Adrenal gland (tissue), 12 donors: ENCODE data around the gene C6orf89. TPM values are rescaled to one million over a fixed set of nuclear protein-coding genes. Genes with fewer than 3 reads are reported as not detected.

Source experiments
- DNase-seq, 7 donors: peaks; one replicate each; pipeline ENCODE4 v3.0.0-alpha.2; 2019 to 2020
- H3K27ac ChIP-seq, 5 donors: fragments of 200-600 bp; sonication (generic) in 4 of 5; 1 replicate in 3 of 5; 2 replicates in 2 of 5; pipeline versions ENCODE4 v1.5.1 to v1.8.0; 2016 to 2020; ENCODE audit warnings: mild to moderate bottlenecking in 1 of 5
- H3K27me3 ChIP-seq: fragments of 200-600 bp; 2 replicates; pipeline ENCODE4 v1.8.0; 2021
- H3K36me3 ChIP-seq, 2 donors: fragments of 200-600 bp; replicated peaks in 1 of 2; 1 replicate in 1 of 2; 2 replicates in 1 of 2; pipeline versions ENCODE4 v1.5.1 to v1.8.0; 2018 to 2022
- H3K4me1 ChIP-seq, 2 donors: fragments of 200-600 bp; replicated peaks in 1 of 2; 1 replicate in 1 of 2; 2 replicates in 1 of 2; pipeline versions ENCODE4 v1.5.1 to v1.8.0; 2018 to 2021
- H3K4me3 ChIP-seq, 4 donors: fragments of 200-600 bp; sonication (generic) in 3 of 4; one replicate each; pipeline ENCODE4 v1.5.1; 2016 to 2018
- H3K9me3 ChIP-seq, 3 donors: fragments of 200-600 bp; sonication (generic) in 1 of 3; replicated peaks in 1 of 3; 1 replicate in 2 of 3; 2 replicates in 1 of 3; pipeline versions ENCODE4 v1.5.1 to v1.8.0; 2016 to 2021
- CTCF ChIP-seq, 6 experiments: fragments of 450-650 bp in 4 of 6; fragments of 200-600 bp in 2 of 6; sonication (generic) in 1 of 6; IDR thresholded peaks; 1 replicate in 5 of 6; 2 replicates in 1 of 6; pipeline versions ENCODE4 v1.5.1 to v1.8.0; 2016 to 2021; ENCODE audit warnings: antibody characterized with exemption in 6 of 6, mild to moderate bottlenecking in 2 of 6, moderate library complexity in 1 of 6
- POLR2A ChIP-seq, 2 donors: fragments of 450-650 bp; IDR thresholded peaks; one replicate each; pipeline ENCODE4 v1.6.1; 2017; ENCODE audit warnings: antibody characterized with exemption in 2 of 2, mild to moderate bottlenecking in 2 of 2, moderate library complexity in 1 of 2
- WGBS, 4 donors: extraction: QIAGEN DNeasy Blood & Tissue Kit in 2 of 4; methylation state at CpG; one replicate each; pipeline versions ENCODE4 v1.1.5 to v1.1.7; 2013 to 2017; 5-methylcytosine and 5-hydroxymethylcytosine counted together
- intact Hi-C, 2 donors: fragments of 100-400 bp; cut with DNase I; formaldehyde crosslinking; loops; one replicate each; pipeline versions ENCODE4 v1.14.1 to v1.15.0; 2022 to 2023
- polyA plus RNA-seq, 3 donors: library from polyadenylated mRNA; stranded (reverse); fragments of 200-250 nt in 2 of 3; fragments of 350-450 nt in 1 of 3; fragmentation: Illumina TruSeq in 1 of 3; extraction: RNeasy Lipid Tissue Mini Kit (QIAGEN cat#74804) in 1 of 3; gene quantifications; one replicate each; pipeline ENCODE4 v1.2.3, GENCODE V29; 2013 to 2014
- total RNA-seq, 9 donors: library from RNA; depleted of rRNA in 4 of 9; stranded (reverse); fragments of >200 nt in 4 of 9; fragments of 120-200 nt in 1 of 9; fragmentation: NEBNext Ultra II Directional in 1 of 9; extraction: Animal tissue kit (Norgen Biotek cat#: 25700) in 1 of 9; gene quantifications; one replicate each; pipeline versions ENCODE4 v1.1.0 to v1.2.4, GENCODE V29; 2013 to 2023
- donor health status: healthy with polysubstance abuse.
- donor health status: Bipolar disorder and iron deficiency.
- donor health status: DM: yes; HTN: yes; CAD: no.
- donor health status: DM: no; HTN: no; CAD: no.
- donor health status: DM: no; HTN: no; CAD: no.
- donor health status: DM: yes; HTN: yes; CAD: no.

C6orf89 gene
- total and polyA plus RNA-seq, 12 donors: 17.5 to 107 (median 75.7) TPM

DNA sequence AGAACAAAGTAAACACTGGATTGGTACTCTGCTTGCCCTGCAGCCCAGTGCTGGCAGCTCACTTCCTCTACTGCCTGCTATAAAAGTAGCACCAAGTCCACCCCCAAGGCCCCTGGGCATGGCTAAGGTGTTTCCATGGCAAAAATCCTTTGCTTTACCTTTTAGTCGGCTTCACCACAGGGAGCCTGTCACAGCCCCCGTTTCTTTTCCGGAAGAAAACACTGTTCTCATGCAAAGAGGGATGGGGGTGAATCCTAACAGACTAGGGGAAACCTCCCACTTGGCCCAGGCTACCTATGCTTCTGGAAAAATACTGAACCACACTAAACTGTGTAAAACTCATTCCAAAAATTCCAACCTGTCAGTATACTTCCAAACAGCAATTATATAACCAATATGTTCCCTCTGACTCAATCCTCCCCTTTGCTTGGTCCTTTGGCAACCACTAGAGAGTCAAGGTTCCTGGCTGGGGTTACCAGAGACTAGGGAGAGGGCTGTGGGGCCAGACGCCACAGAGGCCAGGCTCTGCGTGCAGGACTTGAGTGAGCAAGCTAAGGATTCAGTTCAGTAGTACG is 27.3 kb upstream of the C6orf89 start:
- Histone ChIP-seq H3K27me3 (no peaks in the 10 kb centered on the region), H3K4me1 (peaks cover 22 to 32% of the 10 kb centered on the region in 2 donors), H3K27ac (peak overlapping the region; percentile 72 to 93 (median 80)), H3K9me3 (no peaks in the 10 kb centered on the region), H3K4me3 (peak overlapping the region in 1 of 4 donors; percentile 27), H3K36me3 (no peaks in the 10 kb centered on the region)
- WGBS, 4 donors: 32 to 41% (median 34%) methylated on average over 3 to 6 of the region's 6 CpGs
- intact Hi-C loops: no loop called here
- DNase-seq: peak; percentile 69 to 90 (median 88)
- TF ChIP-seq POLR2A (IDR thresholded peaks at IDR 0.05): peak in 1 of 2 donors; percentile 75
- TF ChIP-seq CTCF (IDR thresholded peaks at IDR 0.05): no peak

DNA sequence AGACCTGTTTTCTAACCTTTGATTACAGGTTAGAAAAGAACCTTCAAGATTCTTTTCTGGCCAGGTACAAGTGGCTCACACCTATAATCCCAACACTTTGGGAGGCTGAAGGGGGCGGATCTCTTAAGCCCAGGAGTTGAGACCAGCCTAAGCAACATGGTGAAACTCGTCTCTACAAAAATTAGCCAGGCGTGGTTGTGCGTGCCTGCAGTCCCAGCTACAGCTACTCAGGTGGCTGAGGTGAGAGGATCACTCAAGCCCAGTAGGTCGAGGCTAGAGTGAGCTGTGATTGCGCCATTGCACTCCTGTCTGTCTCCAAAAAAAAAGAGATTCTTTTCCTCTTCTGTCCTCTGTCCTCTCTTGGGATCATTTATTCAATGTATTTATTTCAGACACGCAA is 25.6 kb upstream of the C6orf89 start:
- peaks cover 22 to 32% of the 10 kb centered on the region in 2 donors for H3K4me1 ChIP-seq
- no peak overlapping the region for H3K4me3 ChIP-seq
- peak in 2 of 7 donors; percentile 9 to 43 for DNase-seq
- no peak overlapping the region for H3K27ac ChIP-seq
- H3K36me3 ChIP-seq: no peaks in the 10 kb centered on the region
- H3K9me3 ChIP-seq: no peaks in the 10 kb centered on the region
- TF ChIP-seq CTCF (IDR thresholded peaks at IDR 0.05): no peak
- no peak for TF ChIP-seq POLR2A (IDR thresholded peaks at IDR 0.05)
- no peaks in the 10 kb centered on the region for H3K27me3 ChIP-seq
- intact Hi-C loops: no loop called here
- 86 to 95% (median 92%) methylated on average over 6 to 7 of the region's 7 CpGs for WGBS, 4 donors

- no peak for TF ChIP-seq POLR2A (IDR thresholded peaks at IDR 0.05)
- TF ChIP-seq CTCF (IDR thresholded peaks at IDR 0.05): no peak
- 86 to 88% (median 87%) methylated on average over 7 to 8 of the region's 8 CpGs for WGBS, 4 donors
- Histone ChIP-seq H3K27ac (no peak overlapping the region), H3K4me1 (peaks cover 13 to 18% of the 10 kb centered on the region in 2 donors), H3K36me3 (no peaks in the 10 kb centered on the region), H3K4me3 (no peak overlapping the region), H3K27me3 (no peaks in the 10 kb centered on the region), H3K9me3 (no peaks in the 10 kb centered on the region)
- intact Hi-C loops: no loop called here
- DNase-seq: peak in 2 of 7 donors; percentile 17 to 52
These were observed 23.4 kb upstream of the C6orf89 start for GRCh38 chr6:36862164-36862847.

DNA sequence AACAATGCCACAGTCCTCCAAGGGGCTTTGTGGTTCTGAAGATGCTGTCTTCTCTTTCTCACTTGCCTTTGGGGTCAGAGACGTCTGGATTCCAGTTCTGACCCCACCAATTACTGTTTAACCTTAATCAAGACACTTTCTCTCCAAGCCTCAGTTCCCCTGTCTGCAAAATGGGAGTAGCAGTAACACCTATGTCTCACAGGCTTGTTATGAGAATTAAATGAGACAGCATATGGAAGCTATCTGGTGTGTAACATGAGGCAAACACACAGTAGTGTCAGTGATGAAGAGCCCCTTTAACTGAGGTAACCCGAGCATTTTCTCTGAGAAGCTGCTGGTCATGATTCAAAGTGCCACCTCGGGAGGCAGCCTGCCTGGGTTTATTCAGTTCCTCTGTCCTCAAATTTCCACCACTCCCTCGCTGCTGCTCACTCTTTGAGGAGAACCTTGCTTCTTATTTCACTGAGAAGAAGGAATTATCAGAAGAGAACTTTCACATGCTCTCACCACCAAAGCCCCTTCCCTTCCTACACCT is 22.8 kb upstream of the C6orf89 start:
- peak in 2 of 7 donors; percentile 8 to 28 for DNase-seq
- no peak for TF ChIP-seq CTCF (IDR thresholded peaks at IDR 0.05)
- TF ChIP-seq POLR2A (IDR thresholded peaks at IDR 0.05): no peak

More for the DNA sequence above, 22.8 kb upstream of the C6orf89 start:
- Histone ChIP-seq H3K4me1 (peaks cover 7 to 15% of the 10 kb centered on the region in 2 donors), H3K4me3 (no peak overlapping the region), H3K36me3 (no peaks in the 10 kb centered on the region), H3K27ac (no peak overlapping the region), H3K9me3 (no peaks in the 10 kb centered on the region), H3K27me3 (no peaks in the 10 kb centered on the region)
- intact Hi-C loops: no loop called here
- WGBS, 4 donors: 90 to 98% (median 92%) methylated on average over 4 of the region's 4 CpGs
